ENCODE measurements around the gene KRTAP16-1.

DNA sequence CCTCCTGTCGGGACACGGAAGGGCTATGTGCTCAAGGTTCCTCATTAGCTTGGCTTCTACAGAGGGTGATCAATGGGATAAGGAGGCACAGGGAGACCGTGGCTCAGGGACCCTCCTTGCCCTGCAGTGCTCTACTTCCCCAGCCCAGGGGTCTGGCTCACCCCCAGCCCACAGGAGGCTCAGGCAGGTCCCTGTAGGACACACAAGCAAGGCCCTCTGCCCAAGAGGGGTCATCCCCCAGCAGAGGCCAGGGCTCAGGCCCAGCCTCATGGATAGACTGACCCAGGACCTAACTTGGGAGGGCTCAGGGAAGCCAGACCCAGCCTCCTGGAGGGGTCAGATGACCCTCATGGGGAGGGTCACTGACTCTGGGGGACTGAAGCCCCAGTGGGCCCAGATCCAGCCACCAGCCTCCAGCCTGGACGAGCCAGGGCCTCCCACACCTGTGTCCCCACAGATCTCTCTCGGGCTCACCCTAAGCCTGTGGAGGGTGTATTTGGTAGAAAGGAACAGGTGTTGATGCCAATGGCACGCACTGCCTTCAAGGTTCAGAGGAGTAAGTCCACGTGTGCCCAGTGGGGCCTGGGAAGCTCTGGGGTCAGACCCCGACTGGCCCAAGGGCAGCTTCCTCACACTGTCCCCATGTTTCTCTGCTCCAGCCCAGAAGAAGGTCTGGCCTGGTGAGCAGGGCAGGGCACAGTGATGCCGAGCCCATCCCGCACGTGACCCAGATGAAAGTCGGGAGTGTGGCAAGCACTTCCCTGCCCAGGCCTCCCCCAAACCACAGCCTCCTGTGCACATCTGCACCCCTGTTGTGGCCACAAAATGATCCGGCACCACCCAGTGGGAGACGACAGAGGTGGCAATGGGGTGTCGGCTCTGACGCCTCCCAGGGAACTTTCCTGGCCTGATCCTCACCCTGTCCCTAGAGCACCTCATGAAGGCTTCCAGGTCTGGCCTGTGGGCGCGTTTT, 17.4 kb upstream of the KRTAP16-1 start:
- TF ChIP-seq, protein P1, sequence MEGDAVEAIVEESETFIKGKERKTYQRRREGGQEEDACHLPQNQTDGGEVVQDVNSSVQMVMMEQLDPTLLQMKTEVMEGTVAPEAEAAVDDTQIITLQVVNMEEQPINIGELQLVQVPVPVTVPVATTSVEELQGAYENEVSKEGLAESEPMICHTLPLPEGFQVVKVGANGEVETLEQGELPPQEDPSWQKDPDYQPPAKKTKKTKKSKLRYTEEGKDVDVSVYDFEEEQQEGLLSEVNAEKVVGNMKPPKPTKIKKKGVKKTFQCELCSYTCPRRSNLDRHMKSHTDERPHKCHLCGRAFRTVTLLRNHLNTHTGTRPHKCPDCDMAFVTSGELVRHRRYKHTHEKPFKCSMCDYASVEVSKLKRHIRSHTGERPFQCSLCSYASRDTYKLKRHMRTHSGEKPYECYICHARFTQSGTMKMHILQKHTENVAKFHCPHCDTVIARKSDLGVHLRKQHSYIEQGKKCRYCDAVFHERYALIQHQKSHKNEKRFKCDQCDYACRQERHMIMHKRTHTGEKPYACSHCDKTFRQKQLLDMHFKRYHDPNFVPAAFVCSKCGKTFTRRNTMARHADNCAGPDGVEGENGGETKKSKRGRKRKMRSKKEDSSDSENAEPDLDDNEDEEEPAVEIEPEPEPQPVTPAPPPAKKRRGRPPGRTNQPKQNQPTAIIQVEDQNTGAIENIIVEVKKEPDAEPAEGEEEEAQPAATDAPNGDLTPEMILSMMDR (IDR thresholded peaks at IDR 0.05; ENCODE audit: low read length), result no peak
- no peak for TF ChIP-seq EZH2 (optimal IDR thresholded peaks at IDR 0.05; ENCODE audit: low read depth, low read length)
- no peak for TF ChIP-seq EZH2phosphoT487 (IDR thresholded peaks at IDR 0.05; ENCODE audit: low read length)
